Measurements from ENCODE around the gene DKKL1. TPM values are rescaled to one million over a fixed set of nuclear protein-coding genes. Genes with fewer than 3 reads are reported as not detected.

The DKKL1 gene
- total RNA-seq, 1 donor from 2014 or later, result 5.2 TPM

DNA sequence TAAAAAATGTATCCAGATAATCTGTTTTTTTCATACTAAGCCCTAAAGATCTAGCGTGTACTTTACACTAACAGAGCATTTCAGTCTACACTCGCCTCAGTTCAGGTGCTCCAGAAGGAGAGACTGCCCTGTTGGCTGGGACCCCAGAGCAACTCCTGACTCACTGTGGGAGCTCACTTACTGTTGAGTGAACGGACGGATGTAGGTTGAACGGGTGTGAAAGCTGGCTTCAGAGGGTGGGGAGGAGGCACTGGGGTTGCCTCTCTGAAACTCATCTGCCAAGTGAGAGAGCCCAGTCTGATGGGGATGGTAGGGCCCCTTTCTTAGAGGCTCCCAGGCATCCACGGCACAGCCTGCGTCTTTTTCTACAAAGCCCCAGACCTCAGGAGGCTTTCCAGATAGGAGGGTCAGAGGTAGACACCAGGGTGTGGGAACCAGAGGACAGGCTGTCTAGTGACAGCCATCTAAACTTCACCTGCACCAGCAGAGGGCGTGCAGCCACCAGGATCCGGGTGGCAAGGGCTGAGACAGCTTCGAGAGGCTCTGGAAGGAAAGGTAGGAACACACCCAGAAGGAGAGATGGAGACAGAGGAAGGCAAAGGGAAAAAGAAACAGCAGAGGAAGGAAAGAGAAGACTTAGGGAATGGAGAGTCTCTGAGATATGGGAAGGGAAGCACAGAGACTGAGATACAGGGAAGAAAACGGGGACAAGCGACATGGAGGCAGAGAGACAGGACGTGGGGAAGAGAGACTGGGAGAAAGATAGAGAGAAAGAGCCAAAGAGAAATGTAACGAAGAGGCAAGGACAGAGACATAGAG, 28.1 kb downstream of the DKKL1 start:
- H3K9me3 Mint-ChIP-seq (ENCODE audit: low read depth), result no peaks in the 10 kb centered on the region

DNA sequence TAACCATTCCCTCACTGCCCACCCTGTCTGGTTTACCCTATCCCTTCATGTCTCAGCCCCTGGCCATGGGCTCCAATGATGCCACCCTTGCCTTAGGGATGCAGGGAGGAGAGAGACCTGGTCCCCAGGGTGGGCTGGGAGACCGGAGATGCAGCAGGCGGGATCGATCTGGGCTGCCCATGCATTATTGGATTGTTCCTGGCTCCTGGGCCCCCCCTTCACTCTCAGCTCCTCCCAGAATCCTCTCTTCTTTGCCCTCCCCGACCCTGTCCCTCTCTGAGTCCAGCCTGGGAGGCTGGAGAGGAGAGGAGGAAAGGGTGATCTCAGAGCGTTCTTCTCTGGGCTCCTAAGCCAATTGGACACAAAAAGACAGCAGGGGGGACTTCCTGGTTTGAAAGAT, 30.2 kb downstream of the DKKL1 start:
- TF ChIP-seq, protein P1, sequence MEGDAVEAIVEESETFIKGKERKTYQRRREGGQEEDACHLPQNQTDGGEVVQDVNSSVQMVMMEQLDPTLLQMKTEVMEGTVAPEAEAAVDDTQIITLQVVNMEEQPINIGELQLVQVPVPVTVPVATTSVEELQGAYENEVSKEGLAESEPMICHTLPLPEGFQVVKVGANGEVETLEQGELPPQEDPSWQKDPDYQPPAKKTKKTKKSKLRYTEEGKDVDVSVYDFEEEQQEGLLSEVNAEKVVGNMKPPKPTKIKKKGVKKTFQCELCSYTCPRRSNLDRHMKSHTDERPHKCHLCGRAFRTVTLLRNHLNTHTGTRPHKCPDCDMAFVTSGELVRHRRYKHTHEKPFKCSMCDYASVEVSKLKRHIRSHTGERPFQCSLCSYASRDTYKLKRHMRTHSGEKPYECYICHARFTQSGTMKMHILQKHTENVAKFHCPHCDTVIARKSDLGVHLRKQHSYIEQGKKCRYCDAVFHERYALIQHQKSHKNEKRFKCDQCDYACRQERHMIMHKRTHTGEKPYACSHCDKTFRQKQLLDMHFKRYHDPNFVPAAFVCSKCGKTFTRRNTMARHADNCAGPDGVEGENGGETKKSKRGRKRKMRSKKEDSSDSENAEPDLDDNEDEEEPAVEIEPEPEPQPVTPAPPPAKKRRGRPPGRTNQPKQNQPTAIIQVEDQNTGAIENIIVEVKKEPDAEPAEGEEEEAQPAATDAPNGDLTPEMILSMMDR (IDR thresholded peaks at IDR 0.05; ENCODE audit: unreplicated experiment), result no peak
- Mint-ChIP-seq H3K4me3 (ENCODE audit: low read depth) (no peak overlapping the region), H3K4me1 (ENCODE audit: low read depth) (peaks cover 2% of the 10 kb centered on the region), H3K36me3 (ENCODE audit: insufficient read depth) (no peaks in the 10 kb centered on the region), H3K27ac (no peak overlapping the region), H3K9me3 (ENCODE audit: low read depth) (no peaks in the 10 kb centered on the region), H3K27me3 (peaks cover 35% of the 10 kb centered on the region)
- DNase-seq (ENCODE audit: low spot score, unreplicated experiment), result no peak

More for the DNA sequence above, 28.1 kb downstream of the DKKL1 start:
- H3K4me1 Mint-ChIP-seq (ENCODE audit: low read depth), result no peaks in the 10 kb centered on the region
- H3K27ac Mint-ChIP-seq, result no peak overlapping the region
- TF ChIP-seq, protein P1 (IDR thresholded peaks at IDR 0.05; ENCODE audit: unreplicated experiment), result peak; percentile 91
- peak; percentile 65 for DNase-seq (ENCODE audit: low spot score, unreplicated experiment)
- H3K4me3 Mint-ChIP-seq (ENCODE audit: low read depth), result no peak overlapping the region
- peaks cover 27% of the 10 kb centered on the region for H3K27me3 Mint-ChIP-seq
- no peaks in the 10 kb centered on the region for H3K36me3 Mint-ChIP-seq (ENCODE audit: insufficient read depth)

DNA sequence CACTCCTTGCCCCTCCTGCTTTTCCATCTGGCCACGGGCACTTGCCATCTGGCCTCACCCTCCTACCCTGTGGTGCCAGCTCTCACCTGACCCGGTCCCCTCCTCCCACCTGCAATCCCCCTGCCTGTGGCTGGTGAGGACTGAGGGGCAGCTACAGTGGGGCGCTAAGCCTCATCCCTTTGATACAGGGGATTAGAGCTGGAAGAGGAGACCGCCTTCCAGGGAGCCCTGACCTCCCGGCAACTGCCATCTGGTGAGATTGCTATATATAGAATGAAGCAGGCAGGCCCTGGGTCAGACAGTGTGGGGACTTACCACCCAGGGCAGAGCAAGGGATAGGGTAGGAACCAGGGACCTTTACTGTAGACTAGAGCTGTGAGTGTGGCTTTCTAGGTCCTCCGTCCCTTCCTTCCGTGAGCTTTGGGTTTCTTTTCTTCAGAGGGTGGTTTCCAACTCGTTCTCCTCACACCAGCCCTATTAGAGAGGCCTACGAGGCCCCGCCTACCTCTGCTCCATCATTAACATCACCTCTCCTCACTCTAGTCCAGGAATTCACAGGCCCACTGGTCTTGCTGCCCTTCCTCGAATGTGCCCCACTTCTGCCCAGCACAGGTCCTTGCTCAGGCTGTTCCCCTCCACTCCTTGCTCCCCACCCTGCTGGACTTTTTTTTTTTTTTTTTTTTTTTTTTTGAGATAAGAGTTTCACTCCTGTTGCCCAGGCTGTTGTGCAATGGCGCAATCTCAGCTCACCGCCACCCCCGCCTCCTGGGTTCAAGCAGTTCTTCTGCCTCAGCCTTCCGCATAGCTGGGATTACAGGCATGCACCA, 32.1 kb downstream of the DKKL1 start:
- no peak overlapping the region for H3K4me3 Mint-ChIP-seq (ENCODE audit: low read depth)
- H3K9me3 Mint-ChIP-seq (ENCODE audit: low read depth), result no peaks in the 10 kb centered on the region
- TF ChIP-seq, protein P1 (IDR thresholded peaks at IDR 0.05; ENCODE audit: unreplicated experiment), result no peak
- DNase-seq (ENCODE audit: low spot score, unreplicated experiment), result no peak
- H3K36me3 Mint-ChIP-seq (ENCODE audit: insufficient read depth), result no peaks in the 10 kb centered on the region
- H3K27me3 Mint-ChIP-seq, result peaks cover 30% of the 10 kb centered on the region
- H3K4me1 Mint-ChIP-seq (ENCODE audit: low read depth), result peaks cover 2% of the 10 kb centered on the region
- no peak overlapping the region for H3K27ac Mint-ChIP-seq

DNA sequence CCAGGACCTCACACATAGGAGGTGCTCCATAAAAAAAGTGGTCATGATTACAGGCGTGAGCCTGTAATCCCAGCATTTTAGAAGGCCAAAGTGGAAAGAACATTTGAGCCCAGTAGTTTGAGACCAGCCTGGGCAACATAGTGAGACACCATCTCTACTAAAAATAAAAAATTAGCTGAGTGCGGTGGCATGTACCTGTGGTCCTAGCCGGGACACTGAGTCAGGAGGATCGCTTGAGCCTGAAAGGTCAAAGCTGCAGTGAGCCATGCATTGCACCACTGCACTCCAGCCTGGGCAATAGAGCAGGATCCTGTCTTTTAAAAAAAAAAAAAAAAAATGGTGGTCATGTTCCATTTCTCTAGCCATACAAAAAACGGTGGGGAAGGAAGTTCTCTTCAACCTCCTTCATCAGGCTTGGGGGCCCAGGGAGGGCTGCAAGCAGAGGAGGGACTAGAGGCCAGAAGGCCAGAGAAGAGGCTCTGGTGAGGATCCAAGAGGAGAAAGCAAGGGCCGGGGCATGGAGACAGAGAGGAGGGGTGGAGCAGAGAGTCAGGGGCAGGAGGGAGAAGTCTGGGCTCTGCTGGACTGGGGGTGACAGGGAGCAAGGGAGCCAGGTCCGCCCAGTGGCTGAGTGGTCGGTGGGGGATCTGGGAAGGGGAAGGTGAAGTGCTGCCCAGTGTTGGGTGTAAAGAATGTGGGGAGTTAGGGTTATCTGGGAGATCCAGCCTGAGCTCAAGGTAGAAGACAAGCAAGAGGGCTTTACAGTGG, 33.2 kb downstream of the DKKL1 start:
- Mint-ChIP-seq H3K9me3 (ENCODE audit: low read depth) (no peaks in the 10 kb centered on the region), H3K27me3 (peaks cover 34% of the 10 kb centered on the region), H3K4me3 (ENCODE audit: low read depth) (no peak overlapping the region), H3K4me1 (ENCODE audit: low read depth) (peaks cover 2% of the 10 kb centered on the region), H3K36me3 (ENCODE audit: insufficient read depth) (no peaks in the 10 kb centered on the region), H3K27ac (no peak overlapping the region)
- DNase-seq (ENCODE audit: low spot score, unreplicated experiment), result no peak
- TF ChIP-seq, protein P1 (IDR thresholded peaks at IDR 0.05; ENCODE audit: unreplicated experiment), result no peak

All from progenitor cell of endocrine pancreas (in vitro differentiated cells).